ENCODE measurements around the gene OSTM1. TPM values are rescaled to one million over a fixed set of nuclear protein-coding genes. Genes with fewer than 3 reads are reported as not detected.

OSTM1 gene
- total and polyA plus RNA-seq, 2 of the 13 experiments (the other 11 are each of a cell fraction or from before 2014, with no cell fraction given) = 8.7 to 20.5 TPM

DNA sequence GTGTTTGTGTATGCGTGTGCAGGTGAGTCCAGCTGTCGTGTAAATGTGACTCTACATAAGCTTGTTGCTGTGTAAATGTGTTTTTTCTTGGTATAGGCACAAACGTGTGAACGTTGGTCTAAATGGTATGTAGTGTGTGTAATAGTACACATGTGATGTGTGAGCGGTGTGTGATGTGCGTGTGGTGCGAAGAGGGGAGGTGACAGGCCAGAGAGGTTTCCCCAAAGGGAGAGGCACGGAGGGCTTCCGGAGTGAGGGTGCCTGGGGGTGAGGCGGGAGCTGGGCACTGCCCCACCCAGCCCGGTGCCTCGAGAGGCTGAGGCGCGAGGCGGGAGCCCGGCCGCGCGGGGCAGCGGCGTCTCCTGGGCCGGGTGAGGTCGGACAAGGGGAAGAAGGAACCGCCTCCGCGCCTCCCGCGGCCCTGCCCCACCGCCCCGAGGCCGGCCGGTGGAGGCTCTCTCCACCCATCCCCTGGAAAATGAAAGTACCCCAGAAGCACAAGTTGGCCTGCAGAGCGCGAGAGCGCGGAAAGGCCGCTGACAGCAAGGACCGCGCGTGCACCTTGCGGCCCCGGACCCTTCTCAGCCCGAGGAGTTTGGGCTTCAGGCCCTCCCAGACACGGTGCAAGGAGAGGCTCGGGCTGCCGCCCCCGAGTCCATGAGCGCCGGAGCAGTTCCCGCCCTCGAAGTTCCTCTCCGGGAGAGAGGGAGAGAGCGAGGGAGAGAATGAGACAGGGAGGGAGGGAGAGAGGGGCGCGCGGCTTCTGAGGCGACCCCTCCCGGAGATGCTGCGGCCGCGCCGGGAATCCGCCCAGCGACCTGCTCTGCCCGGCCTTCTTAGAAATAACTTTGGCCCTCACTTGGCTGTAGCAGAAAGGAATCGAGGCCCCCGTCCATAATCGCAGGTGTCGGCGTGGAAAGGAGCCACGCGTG lies 43.2 kb upstream of the OSTM1 start (continued):
- TF ChIP-seq, protein P1, sequence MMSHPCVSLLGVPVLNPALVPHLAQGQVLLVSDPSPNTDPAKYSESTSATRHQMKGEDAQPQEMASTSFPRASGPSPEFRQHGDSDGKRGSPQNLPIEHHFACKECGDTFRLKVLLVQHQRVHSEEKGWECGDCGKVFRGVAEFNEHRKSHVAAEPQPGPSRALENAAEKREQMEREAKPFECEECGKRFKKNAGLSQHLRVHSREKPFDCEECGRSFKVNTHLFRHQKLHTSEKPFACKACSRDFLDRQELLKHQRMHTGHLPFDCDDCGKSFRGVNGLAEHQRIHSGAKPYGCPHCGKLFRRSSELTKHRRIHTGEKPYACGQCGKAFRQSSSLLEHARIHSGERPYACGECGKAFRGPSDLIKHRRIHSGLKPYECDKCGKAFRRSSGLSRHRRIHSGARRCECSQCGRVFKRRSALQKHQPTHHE (CRISPR knock-in tag; IDR thresholded peaks at IDR 0.05; ENCODE audit: borderline replicate concordance) = no peak
- TF ChIP-seq HCFC1 (IDR thresholded peaks at IDR 0.05; ENCODE audit: low read depth, low read length) = no peak
- no peak for TF ChIP-seq HDAC2 (CRISPR knock-in tag; IDR thresholded peaks at IDR 0.05)
- TF ChIP-seq ZNF709 (CRISPR knock-in tag; IDR thresholded peaks at IDR 0.05) = 0 out of 2 replicates have a peak, but pooled peaks have one; percentile 18
- TF ChIP-seq ZNF274 (CRISPR knock-in tag; IDR thresholded peaks at IDR 0.05) = 0 out of 2 replicates have a peak, but pooled peaks have one; percentile 31
- TF ChIP-seq ZNF7 (CRISPR knock-in tag; IDR thresholded peaks at IDR 0.05) = no peak
- TF ChIP-seq, protein P2, sequence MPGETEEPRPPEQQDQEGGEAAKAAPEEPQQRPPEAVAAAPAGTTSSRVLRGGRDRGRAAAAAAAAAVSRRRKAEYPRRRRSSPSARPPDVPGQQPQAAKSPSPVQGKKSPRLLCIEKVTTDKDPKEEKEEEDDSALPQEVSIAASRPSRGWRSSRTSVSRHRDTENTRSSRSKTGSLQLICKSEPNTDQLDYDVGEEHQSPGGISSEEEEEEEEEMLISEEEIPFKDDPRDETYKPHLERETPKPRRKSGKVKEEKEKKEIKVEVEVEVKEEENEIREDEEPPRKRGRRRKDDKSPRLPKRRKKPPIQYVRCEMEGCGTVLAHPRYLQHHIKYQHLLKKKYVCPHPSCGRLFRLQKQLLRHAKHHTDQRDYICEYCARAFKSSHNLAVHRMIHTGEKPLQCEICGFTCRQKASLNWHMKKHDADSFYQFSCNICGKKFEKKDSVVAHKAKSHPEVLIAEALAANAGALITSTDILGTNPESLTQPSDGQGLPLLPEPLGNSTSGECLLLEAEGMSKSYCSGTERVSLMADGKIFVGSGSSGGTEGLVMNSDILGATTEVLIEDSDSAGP (CRISPR knock-in tag; IDR thresholded peaks at IDR 0.05; ENCODE audit: borderline replicate concordance) = peak; percentile 31; the same call in 1 of the 2 replicates
- TF ChIP-seq ZNF543 (CRISPR knock-in tag; IDR thresholded peaks at IDR 0.05) = no peak
- no peak for TF ChIP-seq ZSCAN12 (CRISPR knock-in tag; IDR thresholded peaks at IDR 0.05)
- TF ChIP-seq ZNF563 (CRISPR knock-in tag; IDR thresholded peaks at IDR 0.05) = peak; percentile 61; the same call in 1 of the 2 replicates
- no peak for TF ChIP-seq ZNF674 (CRISPR knock-in tag; IDR thresholded peaks at IDR 0.05; ENCODE audit: low read depth)
- TF ChIP-seq GLI4 (CRISPR knock-in tag; IDR thresholded peaks at IDR 0.05; ENCODE audit: borderline replicate concordance) = 0 out of 2 replicates have a peak, but pooled peaks have one; percentile 39
- TF ChIP-seq, protein P3, sequence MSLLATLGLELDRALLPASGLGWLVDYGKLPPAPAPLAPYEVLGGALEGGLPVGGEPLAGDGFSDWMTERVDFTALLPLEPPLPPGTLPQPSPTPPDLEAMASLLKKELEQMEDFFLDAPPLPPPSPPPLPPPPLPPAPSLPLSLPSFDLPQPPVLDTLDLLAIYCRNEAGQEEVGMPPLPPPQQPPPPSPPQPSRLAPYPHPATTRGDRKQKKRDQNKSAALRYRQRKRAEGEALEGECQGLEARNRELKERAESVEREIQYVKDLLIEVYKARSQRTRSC (CRISPR knock-in tag; IDR thresholded peaks at IDR 0.05; ENCODE audit: low read depth) = no peak
- no peak for TF ChIP-seq ZNF619 (CRISPR knock-in tag; IDR thresholded peaks at IDR 0.05)
- TF ChIP-seq KMT2A (CRISPR knock-in tag; IDR thresholded peaks at IDR 0.05) = no peak
- TF ChIP-seq SMAD9 (CRISPR knock-in tag; IDR thresholded peaks at IDR 0.05) = no peak
- TF ChIP-seq ZNF260 (CRISPR knock-in tag; IDR thresholded peaks at IDR 0.05; ENCODE audit: borderline replicate concordance, low read depth) = no peak
- no peak for TF ChIP-seq PLRG1 (conservative IDR thresholded peaks at IDR 0.05)
- 0 out of 2 replicates have a peak, but pooled peaks have one; percentile 28 for TF ChIP-seq ZNF564 (CRISPR knock-in tag; IDR thresholded peaks at IDR 0.05)
- TF ChIP-seq, protein P4, sequence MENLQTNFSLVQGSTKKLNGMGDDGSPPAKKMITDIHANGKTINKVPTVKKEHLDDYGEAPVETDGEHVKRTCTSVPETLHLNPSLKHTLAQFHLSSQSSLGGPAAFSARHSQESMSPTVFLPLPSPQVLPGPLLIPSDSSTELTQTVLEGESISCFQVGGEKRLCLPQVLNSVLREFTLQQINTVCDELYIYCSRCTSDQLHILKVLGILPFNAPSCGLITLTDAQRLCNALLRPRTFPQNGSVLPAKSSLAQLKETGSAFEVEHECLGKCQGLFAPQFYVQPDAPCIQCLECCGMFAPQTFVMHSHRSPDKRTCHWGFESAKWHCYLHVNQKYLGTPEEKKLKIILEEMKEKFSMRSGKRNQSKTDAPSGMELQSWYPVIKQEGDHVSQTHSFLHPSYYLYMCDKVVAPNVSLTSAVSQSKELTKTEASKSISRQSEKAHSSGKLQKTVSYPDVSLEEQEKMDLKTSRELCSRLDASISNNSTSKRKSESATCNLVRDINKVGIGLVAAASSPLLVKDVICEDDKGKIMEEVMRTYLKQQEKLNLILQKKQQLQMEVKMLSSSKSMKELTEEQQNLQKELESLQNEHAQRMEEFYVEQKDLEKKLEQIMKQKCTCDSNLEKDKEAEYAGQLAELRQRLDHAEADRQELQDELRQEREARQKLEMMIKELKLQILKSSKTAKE (CRISPR knock-in tag; IDR thresholded peaks at IDR 0.05; ENCODE audit: borderline replicate concordance) = no peak
- TF ChIP-seq ZNF841 (CRISPR knock-in tag; IDR thresholded peaks at IDR 0.05; ENCODE audit: borderline replicate concordance) = no peak
- TF ChIP-seq, protein P5, sequence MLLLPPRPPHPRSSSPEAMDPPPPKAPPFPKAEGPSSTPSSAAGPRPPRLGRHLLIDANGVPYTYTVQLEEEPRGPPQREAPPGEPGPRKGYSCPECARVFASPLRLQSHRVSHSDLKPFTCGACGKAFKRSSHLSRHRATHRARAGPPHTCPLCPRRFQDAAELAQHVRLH (CRISPR knock-in tag; IDR thresholded peaks at IDR 0.05; ENCODE audit: borderline replicate concordance, low read depth) = no peak
